HepG2 (cell line): ENCODE results near the gene CSNK1A1. TPM values are rescaled to one million over a fixed set of nuclear protein-coding genes. Genes with fewer than 3 reads are reported as not detected.

ENCODE experiments used
- AKAP8 ChIP-seq: sonication (generic); formaldehyde crosslinking; IDR thresholded peaks from 2 replicates; pipeline ENCODE4 v1.5.1; 2020; ENCODE audit warnings: mild to moderate bottlenecking, missing genetic modification reagents
- ATAD3A ChIP-seq: sonication (generic); formaldehyde crosslinking; IDR thresholded peaks from 2 replicates; pipeline ENCODE4 v1.4.0; 2020; ENCODE audit warnings: missing genetic modification reagents
- ATF7-NPFF ChIP-seq: sonication (generic); formaldehyde crosslinking; IDR thresholded peaks from 2 replicates; pipeline ENCODE4 v1.8.1; 2023; ENCODE audit warnings: mild to moderate bottlenecking, low read depth, missing genetic modification reagents, moderate library complexity
- BCL6 ChIP-seq: IDR thresholded peaks from 2 replicates; pipeline ENCODE4 v1.6.1; 2016; ENCODE audit warnings: missing genetic modification reagents, missing compliant biosample characterization
- CAMTA2 ChIP-seq: sonication (generic); formaldehyde crosslinking; IDR thresholded peaks from 2 replicates; pipeline ENCODE4 v1.4.0; 2020; ENCODE audit warnings: mild to moderate bottlenecking, missing genetic modification reagents, borderline replicate concordance
- CHD2 ChIP-seq: IDR thresholded peaks from 2 replicates; pipeline ENCODE4 v1.6.1; 2011; ENCODE audit warnings: low read depth, low read length, improper control_type of control experiment
- ETV5 ChIP-seq: IDR thresholded peaks from 2 replicates; pipeline ENCODE4 v1.6.1; 2018; ENCODE audit warnings: missing biosample characterization, missing genetic modification reagents, inconsistent platforms, borderline replicate concordance
- FIP1L1 ChIP-seq: fragments of 200-400 bp; formaldehyde crosslinking; IDR thresholded peaks from 2 replicates; pipeline ENCODE4 v1.6.1; 2018; ENCODE audit warnings: low read depth, mild to moderate bottlenecking, low read length, moderate library complexity, borderline replicate concordance; ENCODE audit not compliant: insufficient read depth
- HES4 ChIP-seq: sonication (generic); formaldehyde crosslinking; IDR thresholded peaks from 2 replicates; pipeline ENCODE4 v1.9.0; 2021; ENCODE audit warnings: mild to moderate bottlenecking, missing genetic modification reagents, borderline replicate concordance
- JUND ChIP-seq: sonication (generic); formaldehyde crosslinking; IDR thresholded peaks from 2 replicates; pipeline ENCODE4 v1.8.0; 2022; ENCODE audit warnings: mild to moderate bottlenecking, missing genetic modification reagents
- NCOA1 ChIP-seq: sonication (generic); formaldehyde crosslinking; IDR thresholded peaks from 2 replicates; pipeline ENCODE4 v1.9.0; 2021; ENCODE audit warnings: missing genetic modification reagents
- PHB2 ChIP-seq: fragments of 450-650 bp; IDR thresholded peaks from 2 replicates; pipeline ENCODE4 v1.6.1; 2018; ENCODE audit not compliant: partially characterized antibody
- POLR2AphosphoS5 ChIP-seq: IDR thresholded peaks from 2 replicates; pipeline ENCODE4 v1.6.1; 2012; ENCODE audit warnings: low read depth, low read length
- RELA ChIP-seq: sonication (generic); formaldehyde crosslinking; IDR thresholded peaks from 2 replicates; pipeline ENCODE4 v1.4.0; 2020; ENCODE audit warnings: missing genetic modification reagents
- SKIL ChIP-seq: sonication (generic); formaldehyde crosslinking; IDR thresholded peaks from 2 replicates; pipeline ENCODE4 v1.8.0; 2022; ENCODE audit warnings: missing genetic modification reagents, mild to moderate bottlenecking, moderate library complexity, borderline replicate concordance
- SMAD9 ChIP-seq: sonication (generic); formaldehyde crosslinking; IDR thresholded peaks from 2 replicates; pipeline ENCODE4 v1.5.1; 2020; ENCODE audit warnings: mild to moderate bottlenecking, missing genetic modification reagents
- SMC3 ChIP-seq: IDR thresholded peaks from 2 replicates; pipeline ENCODE4 v1.6.1; 2011; ENCODE audit warnings: low read length, improper control_type of control experiment
- TOE1 ChIP-seq: sonication (generic); formaldehyde crosslinking; IDR thresholded peaks from 2 replicates; pipeline ENCODE4 v1.4.0; 2020; ENCODE audit warnings: mild to moderate bottlenecking, missing genetic modification reagents
- TRIM24 ChIP-seq: sonication (generic); formaldehyde crosslinking; IDR thresholded peaks from 2 replicates; pipeline ENCODE4 v1.8.0; 2022; ENCODE audit warnings: mild to moderate bottlenecking, missing genetic modification reagents
- U2AF2 ChIP-seq: fragments of 200-400 bp; formaldehyde crosslinking; IDR thresholded peaks from 2 replicates; pipeline ENCODE4 v1.6.1; 2017; ENCODE audit warnings: low read depth, mild to moderate bottlenecking, low read length
- ZBTB26 ChIP-seq: IDR thresholded peaks from 2 replicates; pipeline ENCODE4 v1.6.1; 2016; ENCODE audit warnings: missing compliant biosample characterization, missing genetic modification reagents, borderline replicate concordance
- ZFP82 ChIP-seq: sonication (generic); formaldehyde crosslinking; IDR thresholded peaks from 2 replicates; pipeline ENCODE4 v1.5.1; 2020; ENCODE audit warnings: mild to moderate bottlenecking, missing genetic modification reagents, borderline replicate concordance
- ZNF496 ChIP-seq: sonication (generic); formaldehyde crosslinking; IDR thresholded peaks from 2 replicates; pipeline ENCODE4 v1.8.1; 2023; ENCODE audit warnings: mild to moderate bottlenecking, moderate library complexity, missing genetic modification reagents; ENCODE audit not compliant: insufficient replicate concordance
- ZNF749 ChIP-seq: sonication (generic); formaldehyde crosslinking; IDR thresholded peaks from 2 replicates; pipeline ENCODE4 v1.8.0; 2022; ENCODE audit warnings: mild to moderate bottlenecking, missing genetic modification reagents, moderate library complexity, borderline replicate concordance
- ZSCAN22 ChIP-seq: sonication (generic); formaldehyde crosslinking; IDR thresholded peaks from 2 replicates; pipeline ENCODE4 v1.4.0; 2020; ENCODE audit warnings: mild to moderate bottlenecking, missing genetic modification reagents
- polyA plus RNA-seq, 8 experiments: library from polyadenylated mRNA; depleted of rRNA in 3 of 8; stranded (reverse) in 7 of 8; unstranded in 1 of 8; fragments of >200 nt; fragmentation: Illumina TruSeq in 4 of 8; extraction: Trizol in 4 of 8; gene quantifications; 2 replicates each; pipeline versions ENCODE4 v1.2.1 to v1.2.3, GENCODE V29; 2011 to 2016; ENCODE audit warnings: low read depth in 4 of 8, missing spikeins in 1 of 8, mixed read lengths in 1 of 8; ENCODE audit not compliant: insufficient read depth in 1 of 8
- total RNA-seq, 5 experiments: library from RNA; depleted of rRNA; stranded (reverse); fragments of >200 nt; fragmentation: Illumina TruSeq; extraction: Trizol; gene quantifications; 2 replicates each; pipeline ENCODE4 v1.2.3, GENCODE V29; 2016; ENCODE audit warnings: low read depth in 1 of 5

CSNK1A1 gene
- total and polyA plus RNA-seq, 2 of the 13 experiments (the other 11 are each of a cell fraction or from before 2014, with no cell fraction given): 89.0 to 149 TPM

GRCh38 chr5:149551227-149552037, at the start of gene CSNK1A1 (continued):
- TF ChIP-seq ZFP82 (CRISPR knock-in tag) (no peak), ZBTB26 (CRISPR knock-in tag) (no peak), POLR2AphosphoS5 (peak; percentile 90), ATAD3A (CRISPR knock-in tag) (no peak), ATF7-NPFF (CRISPR knock-in tag) (0 out of 2 replicates have a peak, but pooled peaks have one; percentile 46), TOE1 (CRISPR knock-in tag) (0 out of 2 replicates have a peak, but pooled peaks have one; percentile 69), SKIL (CRISPR knock-in tag) (no peak), NCOA1 (CRISPR knock-in tag) (0 out of 2 replicates have a peak, but pooled peaks have one; percentile 62), U2AF2 (no peak), ETV5 (CRISPR knock-in tag) (peak; percentile 96), ZSCAN22 (CRISPR knock-in tag) (no peak), HES4 (no peak), AKAP8 (CRISPR knock-in tag) (0 out of 2 replicates have a peak, but pooled peaks have one; percentile 63), ZNF496 (no peak), TRIM24 (CRISPR knock-in tag) (no peak), BCL6 (CRISPR knock-in tag) (peak; percentile 70; the same call in 1 of the 2 replicates), SMAD9 (no peak), ZNF749 (CRISPR knock-in tag) (no peak; the same call in 1 of the 2 replicates), CAMTA2 (peak; percentile 90; the same call in 1 of the 2 replicates), JUND (CRISPR knock-in tag) (0 out of 2 replicates have a peak, but pooled peaks have one; percentile 30), FIP1L1 (peak; percentile 95), SMC3 (peak; percentile 42), RELA (CRISPR knock-in tag) (peak; percentile 46; the same call in 1 of the 2 replicates), CHD2 (peak; percentile 29; the same call in 1 of the 2 replicates), PHB2 (no peak)
